GM12864 (cell line): ENCODE results near the gene ZBTB22.

Experiments
- DNase-seq: peaks from one replicate; pipeline ENCODE4 v3.0.0-alpha.2; 2011; ENCODE audit warnings: low read depth
- H3K4me3 ChIP-seq: 2 replicates; pipeline ENCODE4 v1.5.1; 2011; ENCODE audit warnings: mild to moderate bottlenecking, low read depth, low read length, control low read depth
- TF ChIP-seq, protein P1 (sequence below): IDR thresholded peaks from 2 replicates; pipeline ENCODE4 v1.5.1; 2011; ENCODE audit warnings: low read depth, mild to moderate bottlenecking, moderate library complexity, low read length, control low read depth, inconsistent platforms; ENCODE audit errors: missing control alignments

The ZBTB22 gene

DNA sequence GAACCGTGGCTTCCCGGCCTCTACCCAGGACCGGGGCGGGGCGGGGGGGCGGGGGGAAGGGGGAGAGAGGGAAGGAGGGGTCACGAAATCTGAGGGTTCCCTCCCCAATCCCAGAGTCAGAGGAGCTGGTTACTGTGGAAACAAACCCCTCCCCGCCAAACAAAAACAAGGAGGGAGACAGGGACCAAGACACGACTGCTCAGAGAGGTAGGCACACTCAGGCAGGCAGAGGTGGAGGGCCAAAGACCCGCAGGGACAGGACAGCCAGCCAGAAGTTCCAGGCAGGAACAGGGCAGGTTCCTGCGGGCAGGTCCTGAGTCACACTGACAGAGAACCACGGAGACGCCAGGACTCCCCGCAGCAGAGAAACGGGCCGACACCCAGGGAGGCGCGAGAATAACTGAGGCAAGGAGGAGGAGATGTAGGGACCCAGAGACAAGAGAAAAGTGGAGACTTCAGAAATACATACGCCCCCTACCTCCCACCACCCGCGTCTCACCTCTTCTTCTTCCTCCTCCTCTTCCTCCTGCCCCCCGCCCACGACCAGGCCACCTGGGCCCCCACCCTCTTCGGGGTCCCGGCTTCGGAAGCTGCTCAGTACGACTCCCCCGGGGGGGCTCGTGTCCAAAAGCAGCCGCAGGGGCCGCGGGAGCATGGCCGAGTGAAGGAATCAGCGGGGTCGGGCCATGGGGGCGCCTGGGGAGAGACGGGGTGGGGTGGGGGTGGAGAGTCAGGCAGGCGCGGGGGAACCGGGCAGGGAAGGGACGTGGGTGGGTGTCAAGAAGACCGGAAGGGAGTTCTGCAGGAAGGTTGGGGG, 19.4 kb downstream of the ZBTB22 start:
- peak overlapping the region; percentile 69 for H3K4me3 ChIP-seq
- no peak for DNase-seq
- TF ChIP-seq, protein P1, sequence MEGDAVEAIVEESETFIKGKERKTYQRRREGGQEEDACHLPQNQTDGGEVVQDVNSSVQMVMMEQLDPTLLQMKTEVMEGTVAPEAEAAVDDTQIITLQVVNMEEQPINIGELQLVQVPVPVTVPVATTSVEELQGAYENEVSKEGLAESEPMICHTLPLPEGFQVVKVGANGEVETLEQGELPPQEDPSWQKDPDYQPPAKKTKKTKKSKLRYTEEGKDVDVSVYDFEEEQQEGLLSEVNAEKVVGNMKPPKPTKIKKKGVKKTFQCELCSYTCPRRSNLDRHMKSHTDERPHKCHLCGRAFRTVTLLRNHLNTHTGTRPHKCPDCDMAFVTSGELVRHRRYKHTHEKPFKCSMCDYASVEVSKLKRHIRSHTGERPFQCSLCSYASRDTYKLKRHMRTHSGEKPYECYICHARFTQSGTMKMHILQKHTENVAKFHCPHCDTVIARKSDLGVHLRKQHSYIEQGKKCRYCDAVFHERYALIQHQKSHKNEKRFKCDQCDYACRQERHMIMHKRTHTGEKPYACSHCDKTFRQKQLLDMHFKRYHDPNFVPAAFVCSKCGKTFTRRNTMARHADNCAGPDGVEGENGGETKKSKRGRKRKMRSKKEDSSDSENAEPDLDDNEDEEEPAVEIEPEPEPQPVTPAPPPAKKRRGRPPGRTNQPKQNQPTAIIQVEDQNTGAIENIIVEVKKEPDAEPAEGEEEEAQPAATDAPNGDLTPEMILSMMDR: peak; percentile 19

DNA sequence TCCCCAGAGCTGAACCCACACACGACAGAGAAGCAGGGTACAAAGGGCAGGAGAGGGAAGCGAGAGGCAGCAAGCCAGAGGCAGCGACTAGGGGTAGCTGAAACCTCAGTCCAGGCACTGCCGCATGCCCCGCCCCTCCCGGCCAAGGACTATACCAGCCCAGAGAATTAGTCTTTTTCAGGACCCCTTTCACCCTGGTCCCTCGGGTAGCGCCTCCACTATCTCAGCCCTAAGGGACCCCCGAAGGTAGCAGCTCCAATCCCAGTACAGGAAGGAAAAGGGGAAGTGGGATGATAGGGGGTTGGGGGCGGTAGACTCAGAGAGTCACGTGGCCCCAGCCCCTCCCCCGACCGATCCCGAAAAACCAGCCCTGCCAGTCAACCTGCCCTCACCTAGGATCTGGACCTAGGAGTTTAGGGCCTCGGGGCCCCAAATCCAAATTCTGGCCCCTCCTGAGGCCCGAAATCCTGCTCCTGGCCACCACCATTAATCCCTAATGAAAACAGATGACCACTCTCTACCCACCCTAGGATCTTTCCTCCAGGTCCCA, 20.1 kb downstream of the ZBTB22 start:
- no peak for DNase-seq
- TF ChIP-seq, protein P1: no peak
- peak overlapping the region; percentile 45 for H3K4me3 ChIP-seq

DNA sequence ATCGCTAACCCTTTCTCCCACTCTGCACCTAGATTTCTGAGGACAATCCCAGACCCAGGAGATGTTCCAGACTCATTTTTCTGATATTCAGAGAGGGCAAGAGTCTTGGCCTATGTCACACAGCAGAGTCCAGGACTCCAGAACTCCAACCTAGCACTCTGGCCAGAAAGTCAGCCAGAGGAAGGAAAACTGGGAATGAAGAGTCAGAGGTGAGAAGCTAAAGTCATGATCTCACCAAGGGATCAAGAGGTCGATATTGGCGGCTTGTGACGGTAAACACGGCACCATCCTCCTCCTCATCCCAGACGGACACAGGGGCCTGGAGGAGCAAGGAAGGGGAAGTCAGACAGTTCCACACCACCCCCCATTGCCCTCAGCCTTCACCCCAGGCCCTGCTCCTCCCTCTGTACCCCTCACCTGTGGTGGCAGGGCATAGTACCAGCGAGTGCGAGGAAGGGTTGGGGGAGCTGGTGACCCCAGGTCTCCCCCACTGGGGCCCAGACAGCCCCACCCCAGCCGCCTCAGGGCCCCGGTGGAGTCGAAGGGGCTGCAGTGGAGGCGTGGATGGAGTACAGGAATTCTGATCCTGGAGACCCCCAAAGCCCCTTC, 20.6 kb downstream of the ZBTB22 start:
- DNase-seq: no peak
- TF ChIP-seq, protein P1: no peak
- peak overlapping the region; percentile 45 for H3K4me3 ChIP-seq

DNA sequence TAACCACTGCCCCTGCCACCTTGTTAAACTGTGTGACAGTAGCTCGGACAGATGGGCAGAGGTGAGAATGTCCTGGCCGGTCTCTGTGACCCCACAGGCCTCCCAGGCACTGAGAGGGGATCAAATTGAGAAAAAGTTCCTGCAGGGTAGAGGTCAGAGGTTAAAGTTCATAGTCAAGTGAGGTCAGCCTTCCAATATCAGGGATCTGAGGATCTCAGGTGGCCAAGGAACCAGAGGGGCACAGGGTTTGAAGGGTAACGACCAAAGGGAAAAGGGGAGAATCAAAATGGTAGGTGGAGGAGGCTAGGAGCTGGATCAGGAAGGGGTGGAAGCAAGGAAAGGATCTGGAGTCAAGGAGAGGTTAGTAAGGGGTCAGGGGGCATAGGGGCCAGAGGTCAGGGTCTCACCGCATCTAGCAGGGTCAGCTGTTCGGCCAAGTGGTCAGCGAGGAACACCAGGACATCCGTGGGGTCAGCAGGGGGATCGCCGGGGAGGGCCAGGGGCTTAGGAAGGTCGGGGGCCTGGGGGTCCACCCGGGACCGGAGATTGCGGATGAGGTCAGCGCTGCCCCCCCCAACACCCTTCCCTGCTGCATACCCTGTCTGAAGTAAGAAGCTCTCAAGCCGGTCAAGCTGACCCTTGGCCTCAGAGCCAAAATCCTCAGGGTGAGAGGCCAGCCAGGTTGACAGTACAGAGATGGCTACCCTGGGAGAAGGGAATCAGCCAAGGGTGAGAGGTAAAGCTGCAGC, 21.7 kb downstream of the ZBTB22 start:
- no peak for DNase-seq
- H3K4me3 ChIP-seq: no peak overlapping the region
- TF ChIP-seq, protein P1: no peak

DNA sequence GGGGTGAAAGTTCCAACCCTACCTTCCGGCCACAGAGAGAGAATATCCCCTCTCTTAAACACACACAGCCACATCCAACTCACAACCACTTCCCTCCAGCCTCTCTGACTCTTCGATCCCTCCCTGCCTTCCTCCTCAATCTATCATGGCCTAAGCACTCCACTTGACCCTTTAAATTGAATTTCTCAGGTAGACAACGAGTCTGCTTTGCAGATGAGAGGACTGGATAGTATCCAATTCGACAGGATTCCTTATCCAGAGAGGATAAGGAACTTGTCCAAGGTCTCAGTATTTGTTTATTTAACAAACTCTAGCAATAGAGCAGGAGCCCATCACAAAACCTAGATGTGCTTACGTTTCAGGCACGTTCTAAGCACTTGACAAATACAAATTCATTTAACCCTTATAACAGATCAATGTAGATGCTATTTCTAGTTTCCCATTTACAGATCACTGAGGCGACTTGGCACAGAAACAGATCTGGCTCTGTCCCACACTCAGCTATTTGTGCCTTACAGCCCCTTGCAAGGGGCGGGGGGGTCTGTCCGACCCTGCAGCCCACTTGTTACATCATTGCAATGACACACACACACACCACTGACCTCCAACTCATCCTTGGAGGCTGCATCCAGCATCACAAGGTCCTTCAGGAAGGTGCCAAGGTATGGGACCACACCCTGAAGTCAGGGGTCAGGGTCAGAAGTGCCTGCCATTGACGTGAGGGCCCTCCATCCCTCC, 23.3 kb downstream of the ZBTB22 start:
- TF ChIP-seq, protein P1: no peak
- no peak for DNase-seq
- no peak overlapping the region for H3K4me3 ChIP-seq

DNA sequence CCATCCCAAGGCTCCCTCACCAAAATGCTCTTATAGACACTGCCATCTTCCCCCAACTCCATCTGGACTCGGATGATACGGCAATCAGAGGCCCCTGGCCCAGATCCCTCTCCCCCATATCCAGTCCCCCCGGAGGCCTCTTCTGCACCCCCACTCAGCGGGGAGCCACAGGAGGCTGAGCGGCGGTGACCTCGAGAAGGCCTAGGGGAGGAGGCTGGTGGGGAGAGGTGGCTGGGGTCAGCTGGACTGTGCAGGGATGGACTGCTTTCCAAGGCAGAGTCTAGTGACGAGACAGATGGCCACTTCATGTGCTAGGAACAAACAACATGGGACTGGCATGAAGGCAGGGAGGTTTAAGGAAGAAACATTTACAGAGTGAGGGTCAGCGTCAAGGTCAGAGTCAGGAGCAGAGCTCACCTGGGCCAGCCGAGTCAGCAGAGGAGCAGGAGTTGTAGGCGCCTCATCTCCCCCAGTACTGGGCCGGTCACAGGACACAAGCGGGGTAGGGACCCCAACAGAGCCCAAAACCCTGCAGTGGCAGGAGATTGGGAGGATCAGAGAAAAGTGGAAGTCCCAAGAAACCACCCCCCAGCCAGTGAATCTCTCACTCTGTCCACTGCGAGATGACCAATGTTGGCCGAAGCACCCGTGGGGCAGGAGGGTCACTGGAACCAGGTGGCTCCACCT, 24.4 kb downstream of the ZBTB22 start:
- H3K4me3 ChIP-seq: no peak overlapping the region
- DNase-seq: no peak
- TF ChIP-seq, protein P1: no peak
